ENCODE data around the gene APBA1. TPM values are rescaled to one million over a fixed set of nuclear protein-coding genes. Genes with fewer than 3 reads are reported as not detected.

APBA1 gene
- total and polyA plus RNA-seq, 2 donors (not counting 1 experiment from before 2014, with no cell fraction given), result 0.01 to 0.05 TPM

DNA sequence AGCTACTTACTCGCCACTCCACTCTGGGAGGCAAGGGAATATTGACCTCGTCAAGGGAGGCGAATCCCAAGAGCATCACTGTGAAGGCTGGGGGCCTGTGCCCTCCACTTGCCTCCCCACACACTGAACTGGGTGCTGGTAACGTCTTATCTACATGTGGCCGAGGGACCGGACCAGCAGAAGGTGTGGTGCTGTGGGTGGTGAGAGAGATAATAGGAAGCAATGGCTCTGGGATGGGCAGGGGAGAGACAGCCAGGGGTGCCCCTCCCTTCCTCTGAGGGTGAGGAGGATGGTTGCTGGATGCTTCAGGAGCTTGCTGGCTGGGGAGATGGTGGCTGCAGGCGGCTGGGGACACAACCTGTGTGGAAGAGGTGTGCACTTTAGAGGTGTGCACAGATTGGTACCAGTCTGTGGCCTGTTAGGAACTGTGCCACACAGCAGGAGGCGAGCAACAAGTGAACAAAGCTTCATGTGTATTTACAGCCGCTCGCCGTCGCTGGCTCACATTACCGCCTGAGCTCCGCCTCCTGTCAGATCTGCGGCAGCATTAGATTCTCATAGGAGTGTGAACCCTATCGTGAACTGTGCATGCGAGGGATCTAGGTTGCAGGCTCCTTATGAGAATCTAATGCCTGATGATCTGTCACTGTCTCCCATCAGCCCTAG lies 246.9 kb downstream of the APBA1 start:
- peaks cover 0 to 12% (median 0%) of the 10 kb centered on the region in 4 experiments for H3K27me3 ChIP-seq (replicated peaks in 1 of 4; ENCODE audit: control extremely low read depth in 1 of 4, control insufficient read depth in 3 of 4, insufficient read depth in 4 of 4, low read length in 3 of 4)
- no peak overlapping the region for H3K27ac ChIP-seq (ENCODE audit: low read length in 2 of 2)
- Mint-ChIP-seq H3K4me1 (peaks cover 1% of the 10 kb centered on the region), H3K9me3 (ENCODE audit: insufficient read depth) (no peaks in the 10 kb centered on the region), H3K27me3 (peaks cover 19% of the 10 kb centered on the region), H3K27ac (no peak overlapping the region), H3K4me3 (no peak overlapping the region)
- 97% methylated on average over 11 of the region's 17 CpGs for WGBS (ENCODE audit: insufficient coverage)
- no peak for DNase-seq
- no peaks in the 10 kb centered on the region for H3K9me3 ChIP-seq (ENCODE audit: control extremely low read depth in 1 of 3, control insufficient read depth in 2 of 3, insufficient read depth in 1 of 3, low read length in 2 of 3)
- no peaks in the 10 kb centered on the region for H3K79me2 ChIP-seq (ENCODE audit: control insufficient read depth, insufficient read depth, low read length)
- POLR2A ChIA-PET, result no interaction called here
- no peak overlapping the region for H3K4me3 ChIP-seq (ENCODE audit: control extremely low read depth in 1 of 5, extremely low read depth in 1 of 5, insufficient read depth in 1 of 5, low read depth in 2 of 5, low read length in 4 of 5)
- no peaks in the 10 kb centered on the region for H3K36me3 ChIP-seq (replicated peaks in 1 of 2; ENCODE audit: control extremely low read depth in 1 of 2, control insufficient read depth in 1 of 2, extremely low read depth in 1 of 2, insufficient read depth in 2 of 2, low read length in 1 of 2)
- H3K4me2 ChIP-seq (replicated peaks; ENCODE audit: low read depth, low read length, poor library complexity, severe bottlenecking), result no peak overlapping the region
- no peaks in the 10 kb centered on the region for H3K4me1 ChIP-seq (ENCODE audit: control insufficient read depth in 2 of 2, insufficient read depth in 2 of 2, low read length in 2 of 2)
- CTCF ChIA-PET, result interaction anchor here (0.9 to 4.5 kb wide), 4 partner anchors 125 to 1177 kb away, joined by 3 to 49 read pairs (median 4); no protein-coding TSS in a partner anchor
- no peak overlapping the region for H2AFZ ChIP-seq (ENCODE audit: insufficient read depth, low read depth, low read length, poor library complexity, severe bottlenecking)
- H3K9ac ChIP-seq (ENCODE audit: low read length), result no peak overlapping the region
- intact Hi-C loops (cut with micrococcal nuclease), result no loop called here
- no peak for TF ChIP-seq EZH2 (IDR thresholded peaks at IDR 0.05; ENCODE audit: borderline replicate concordance, insufficient read depth, low read depth, low read length, poor library complexity, severe bottlenecking)
- TF ChIP-seq, protein P1, sequence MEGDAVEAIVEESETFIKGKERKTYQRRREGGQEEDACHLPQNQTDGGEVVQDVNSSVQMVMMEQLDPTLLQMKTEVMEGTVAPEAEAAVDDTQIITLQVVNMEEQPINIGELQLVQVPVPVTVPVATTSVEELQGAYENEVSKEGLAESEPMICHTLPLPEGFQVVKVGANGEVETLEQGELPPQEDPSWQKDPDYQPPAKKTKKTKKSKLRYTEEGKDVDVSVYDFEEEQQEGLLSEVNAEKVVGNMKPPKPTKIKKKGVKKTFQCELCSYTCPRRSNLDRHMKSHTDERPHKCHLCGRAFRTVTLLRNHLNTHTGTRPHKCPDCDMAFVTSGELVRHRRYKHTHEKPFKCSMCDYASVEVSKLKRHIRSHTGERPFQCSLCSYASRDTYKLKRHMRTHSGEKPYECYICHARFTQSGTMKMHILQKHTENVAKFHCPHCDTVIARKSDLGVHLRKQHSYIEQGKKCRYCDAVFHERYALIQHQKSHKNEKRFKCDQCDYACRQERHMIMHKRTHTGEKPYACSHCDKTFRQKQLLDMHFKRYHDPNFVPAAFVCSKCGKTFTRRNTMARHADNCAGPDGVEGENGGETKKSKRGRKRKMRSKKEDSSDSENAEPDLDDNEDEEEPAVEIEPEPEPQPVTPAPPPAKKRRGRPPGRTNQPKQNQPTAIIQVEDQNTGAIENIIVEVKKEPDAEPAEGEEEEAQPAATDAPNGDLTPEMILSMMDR (IDR thresholded peaks at IDR 0.05), result no peak
- ATAC-seq (ENCODE audit: low read depth), result no peak
- no peaks in the 10 kb centered on the region for H4K20me1 ChIP-seq (ENCODE audit: control insufficient read depth, insufficient read depth, low read length, poor library complexity, severe bottlenecking)

Data from B cell (primary cell).